ENCODE data around the gene PSMD4.
"Not testable (repeated sequence)": the region's sequence is repeated elsewhere in the genome, so short reads cannot be mapped to it uniquely, and the experiment has no call there.

Gene PSMD4

GRCh38 chr1:151254217-151255213 is at the start of gene PSMD4:
TSS of gene PSMD4 (plus strand) at chr1:151254734. CDS start at chr1:151254783, 49 bp downstream.
- DNase-seq, result peak; percentile 97

GRCh38 chr1:151205381-151205965 is 49.1 kb upstream of the PSMD4 start:
- not testable (repeated sequence) for DNase-seq

GRCh38 chr1:151210830-151211229 is 43.7 kb upstream of the PSMD4 start:
- DNase-seq, result no peak

- DNase-seq, result no peak
These were observed 42.4 kb upstream of the PSMD4 start for GRCh38 chr1:151211972-151212705.

- DNase-seq, result no peak
These were observed 41.0 kb upstream of the PSMD4 start for GRCh38 chr1:151213560-151213959.

- no peak for DNase-seq
These were observed 32.9 kb upstream of the PSMD4 start for GRCh38 chr1:151221616-151222015.

GRCh38 chr1:151222130-151222529 is 32.4 kb upstream of the PSMD4 start:
- no peak for DNase-seq

GRCh38 chr1:151235235-151235634 is 19.3 kb upstream of the PSMD4 start:
- no peak for DNase-seq

GRCh38 chr1:151237678-151238466 is 16.7 kb upstream of the PSMD4 start:
- DNase-seq, result no peak

- no peak for DNase-seq
These were observed 16.1 kb upstream of the PSMD4 start for GRCh38 chr1:151238467-151238739.

GRCh38 chr1:151242442-151242841 is 12.1 kb upstream of the PSMD4 start:
- no peak for DNase-seq

GRCh38 chr1:151243683-151244216 is 10.8 kb upstream of the PSMD4 start:
- DNase-seq, result no peak

GRCh38 chr1:151246786-151247185 is 7.7 kb upstream of the PSMD4 start:
- DNase-seq, result no peak

- DNase-seq, result peak; percentile 39
These were observed 2.7 kb upstream of the PSMD4 start for GRCh38 chr1:151251656-151252470.

- peak; percentile 3 for DNase-seq
These were observed 847 bp downstream of the PSMD4 start for GRCh38 chr1:151255381-151255780.

GRCh38 chr1:151259351-151259750 is 4.8 kb downstream of the PSMD4 start:
- DNase-seq, result no peak

- DNase-seq, result no peak
These were observed 11.1 kb downstream of the PSMD4 start for GRCh38 chr1:151265446-151266236.

- DNase-seq, result no peak
These were observed 11.8 kb downstream of the PSMD4 start for GRCh38 chr1:151266315-151266714.

- DNase-seq, result no peak
These were observed 12.3 kb downstream of the PSMD4 start for GRCh38 chr1:151266821-151267220.

- no peak for DNase-seq
These were observed 13.2 kb downstream of the PSMD4 start for GRCh38 chr1:151267760-151268159.
